Upper lobe of right lung (tissue), 1 donor: ENCODE results near the gene HYCC1. TPM values are rescaled to one million over a fixed set of nuclear protein-coding genes. Genes with fewer than 3 reads are reported as not detected.

Experiments
- ATAC-seq: fragments of 200-7000 bp; cut with Tn5 transposase; one replicate; pipeline ENCODE4 v1.9.1; 2020; ENCODE audit warnings: mild to moderate bottlenecking, moderate library complexity
- DNase-seq: peaks from one replicate; pipeline ENCODE4 v3.0.0-alpha.2; 2020
- H3K27ac ChIP-seq: fragments of 200-600 bp; one replicate; pipeline ENCODE4 v1.8.0; 2022
- H3K27me3 ChIP-seq: fragments of 200-600 bp; one replicate; pipeline ENCODE4 v1.8.0; 2022; ENCODE audit warnings: mild to moderate bottlenecking
- H3K36me3 ChIP-seq: fragments of 200-600 bp; one replicate; pipeline ENCODE4 v1.8.0; 2022
- H3K4me1 ChIP-seq: fragments of 200-600 bp; one replicate; pipeline ENCODE4 v1.8.0; 2022
- H3K4me3 ChIP-seq: fragments of 200-600 bp; one replicate; pipeline ENCODE4 v1.8.0; 2022; ENCODE audit warnings: mild to moderate bottlenecking
- H3K9me3 ChIP-seq: fragments of 200-600 bp; one replicate; pipeline ENCODE4 v1.8.0; 2022
- intact Hi-C: fragments of 100-400 bp; cut with DNase I; formaldehyde crosslinking; loops from one replicate; pipeline ENCODE4 v1.11.0; 2022
- total RNA-seq: library from RNA; stranded (reverse); fragmentation: NEBNext Ultra II Directional; extraction: Animal tissue kit (Norgen Biotek cat#: 25700); gene quantifications from one replicate; pipeline ENCODE4 v1.2.1, GENCODE V29; 2021
- TF ChIP-seq, protein P1 (sequence below): fragments of 200-600 bp; IDR thresholded peaks from one replicate; pipeline ENCODE4 v1.8.0; 2022; ENCODE audit warnings: antibody characterized with exemption
- donor health status: DM: no; HTN: yes; CAD: no; lungs with severe emphysema.

HYCC1 gene
- total RNA-seq, 1 donor from 2014 or later = 47.7 TPM

DNA sequence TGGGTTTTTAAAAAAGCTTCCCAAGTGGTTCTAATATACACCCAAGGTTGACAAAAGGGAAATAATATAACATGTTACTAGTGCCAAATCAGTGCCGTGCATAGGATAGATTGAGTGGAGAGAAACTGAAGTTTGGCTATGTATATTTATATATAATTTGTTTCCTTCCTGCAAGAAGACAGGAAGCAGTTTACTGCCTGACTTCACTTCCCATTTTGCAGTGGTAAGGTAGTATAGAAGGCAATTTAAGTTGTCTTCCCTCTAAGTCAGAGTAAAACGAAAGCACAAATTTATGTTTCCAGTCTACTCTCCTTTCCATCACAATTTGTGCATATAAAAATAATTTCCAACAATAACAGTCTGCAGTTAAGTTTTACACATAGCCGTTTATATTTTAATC, 3.4 kb upstream of the HYCC1 start:
- Histone ChIP-seq H3K9me3 (no peaks in the 10 kb centered on the region), H3K27ac (no peak overlapping the region), H3K4me3 (no peak overlapping the region), H3K4me1 (peaks cover 15% of the 10 kb centered on the region), H3K27me3 (no peaks in the 10 kb centered on the region), H3K36me3 (no peaks in the 10 kb centered on the region)
- intact Hi-C loops = no loop called here
- no peak for ATAC-seq
- TF ChIP-seq, protein P1, sequence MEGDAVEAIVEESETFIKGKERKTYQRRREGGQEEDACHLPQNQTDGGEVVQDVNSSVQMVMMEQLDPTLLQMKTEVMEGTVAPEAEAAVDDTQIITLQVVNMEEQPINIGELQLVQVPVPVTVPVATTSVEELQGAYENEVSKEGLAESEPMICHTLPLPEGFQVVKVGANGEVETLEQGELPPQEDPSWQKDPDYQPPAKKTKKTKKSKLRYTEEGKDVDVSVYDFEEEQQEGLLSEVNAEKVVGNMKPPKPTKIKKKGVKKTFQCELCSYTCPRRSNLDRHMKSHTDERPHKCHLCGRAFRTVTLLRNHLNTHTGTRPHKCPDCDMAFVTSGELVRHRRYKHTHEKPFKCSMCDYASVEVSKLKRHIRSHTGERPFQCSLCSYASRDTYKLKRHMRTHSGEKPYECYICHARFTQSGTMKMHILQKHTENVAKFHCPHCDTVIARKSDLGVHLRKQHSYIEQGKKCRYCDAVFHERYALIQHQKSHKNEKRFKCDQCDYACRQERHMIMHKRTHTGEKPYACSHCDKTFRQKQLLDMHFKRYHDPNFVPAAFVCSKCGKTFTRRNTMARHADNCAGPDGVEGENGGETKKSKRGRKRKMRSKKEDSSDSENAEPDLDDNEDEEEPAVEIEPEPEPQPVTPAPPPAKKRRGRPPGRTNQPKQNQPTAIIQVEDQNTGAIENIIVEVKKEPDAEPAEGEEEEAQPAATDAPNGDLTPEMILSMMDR = no peak
- no peak for DNase-seq

DNA sequence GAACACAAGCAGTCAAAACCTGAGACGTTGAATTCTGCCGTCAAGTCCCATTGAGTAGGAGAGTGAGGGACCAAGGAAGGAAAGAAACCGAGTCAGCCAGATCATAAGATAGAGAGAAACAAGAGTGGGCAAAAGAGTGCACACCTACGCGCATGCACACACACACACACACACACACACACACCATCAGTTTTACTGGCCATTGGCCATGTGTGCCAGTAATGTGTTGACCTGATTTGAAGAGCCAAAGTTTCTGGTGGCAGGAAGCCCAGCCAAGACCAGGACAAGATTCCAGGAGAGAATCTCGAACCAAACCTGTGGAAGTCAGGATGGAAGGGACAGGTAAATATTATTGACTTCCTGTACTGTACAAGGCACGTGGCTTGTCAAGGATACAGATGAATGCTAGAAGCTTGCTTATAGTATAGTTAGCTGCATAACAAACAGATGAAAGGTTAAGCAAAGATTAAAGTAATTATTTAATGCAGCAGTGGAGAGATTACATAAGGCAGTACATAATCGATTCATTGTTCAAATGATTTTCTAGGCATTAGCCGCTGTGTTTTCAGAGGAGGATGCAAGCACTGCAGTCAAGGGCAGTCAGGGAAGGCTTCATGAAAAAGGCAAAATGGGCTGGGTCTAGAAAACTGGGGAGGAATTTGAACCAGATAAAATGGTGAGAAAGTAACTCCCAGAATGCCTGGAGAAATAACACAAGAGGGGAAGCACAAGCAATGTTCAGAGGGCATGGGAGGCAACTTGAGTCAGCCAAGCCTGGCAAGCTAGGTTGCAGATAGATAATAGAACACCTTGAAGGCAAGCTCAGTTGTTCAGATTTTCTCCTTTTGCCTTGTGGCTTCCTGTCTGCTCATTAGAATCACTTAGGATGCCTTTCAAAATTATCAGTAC, 2.7 kb upstream of the HYCC1 start:
- H3K36me3 ChIP-seq = no peaks in the 10 kb centered on the region
- peaks cover 17% of the 10 kb centered on the region for H3K4me1 ChIP-seq
- ATAC-seq (no peak), DNase-seq (no peak)
- no peak overlapping the region for H3K4me3 ChIP-seq
- intact Hi-C loops = no loop called here
- TF ChIP-seq, protein P1 = no peak
- H3K27me3 ChIP-seq = no peaks in the 10 kb centered on the region
- no peaks in the 10 kb centered on the region for H3K9me3 ChIP-seq
- H3K27ac ChIP-seq = no peak overlapping the region

DNA sequence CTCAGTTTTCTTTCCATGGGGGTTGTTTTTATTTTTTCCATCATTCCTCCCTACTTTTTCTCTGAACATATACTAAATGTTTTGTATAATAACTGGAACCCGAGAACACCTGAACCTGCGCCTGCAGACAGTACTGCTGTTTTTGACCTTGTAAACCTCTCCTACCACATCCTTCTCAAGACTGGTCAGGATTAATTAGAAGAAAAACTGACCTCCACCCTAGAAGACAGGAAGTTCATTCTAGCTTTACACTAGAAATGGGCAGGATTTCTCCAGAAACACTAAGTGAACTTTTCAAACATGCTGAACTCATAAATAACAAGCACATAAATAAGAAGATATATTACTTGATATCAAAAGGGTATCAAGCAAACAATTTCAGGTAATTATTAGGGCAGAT, 751 bp upstream of the HYCC1 start:
- intact Hi-C loops = no loop called here
- ATAC-seq = no peak

DNA sequence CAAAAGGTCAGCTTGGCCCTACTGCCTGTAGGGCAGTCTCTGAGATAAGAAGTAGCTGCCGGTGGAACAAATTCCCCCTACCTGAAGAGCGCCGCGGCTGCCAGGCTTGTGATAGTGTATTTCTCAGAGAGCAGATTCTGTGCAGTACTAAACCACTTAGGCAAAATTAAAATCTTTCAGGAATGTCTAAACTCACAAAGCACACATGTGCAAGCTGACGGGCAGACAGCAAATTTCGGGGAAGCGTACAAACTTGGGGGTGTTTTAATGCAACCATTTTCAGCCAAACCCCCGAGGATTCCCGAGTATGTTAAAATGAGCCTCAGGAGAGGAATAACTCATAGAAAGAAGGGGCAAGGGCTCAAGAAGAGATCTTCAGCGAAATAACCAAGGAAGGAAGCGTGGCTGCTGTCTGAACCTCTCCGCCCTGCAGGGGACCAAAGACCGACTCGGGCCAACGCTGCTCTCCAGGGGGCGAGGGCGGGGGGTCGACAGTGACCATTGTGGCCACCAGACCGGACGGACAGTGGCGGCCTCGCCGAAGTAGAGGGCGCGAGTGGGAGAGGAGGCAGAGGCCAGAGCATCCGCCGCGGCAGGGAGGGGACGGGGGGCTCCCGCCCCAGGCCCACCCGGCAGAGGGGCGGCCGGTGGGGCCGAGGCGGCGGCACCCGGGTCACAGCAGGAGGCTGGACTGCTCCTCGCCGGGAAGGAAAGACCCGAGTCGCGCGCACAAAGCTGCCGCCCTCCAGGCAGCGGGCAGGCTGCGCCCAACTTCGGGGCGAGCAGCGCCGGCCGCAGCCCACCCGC, 819 bp downstream of the HYCC1 start:
- Histone ChIP-seq H3K36me3 (no peaks in the 10 kb centered on the region), H3K4me3 (peak overlapping the region; percentile 89), H3K9me3 (no peaks in the 10 kb centered on the region), H3K4me1 (peaks cover 28% of the 10 kb centered on the region), H3K27me3 (no peaks in the 10 kb centered on the region), H3K27ac (peak overlapping the region; percentile 83)
- TF ChIP-seq, protein P1 = no peak
- ATAC-seq (peak; percentile 6), DNase-seq (peak; percentile 67)
- intact Hi-C loops = no loop called here

More for the DNA sequence above, 751 bp upstream of the HYCC1 start:
- Histone ChIP-seq H3K27me3 (no peaks in the 10 kb centered on the region), H3K36me3 (no peaks in the 10 kb centered on the region), H3K4me1 (peaks cover 24% of the 10 kb centered on the region), H3K4me3 (no peak overlapping the region), H3K9me3 (no peaks in the 10 kb centered on the region), H3K27ac (no peak overlapping the region)
- TF ChIP-seq, protein P1 = no peak
- DNase-seq = no peak

DNA sequence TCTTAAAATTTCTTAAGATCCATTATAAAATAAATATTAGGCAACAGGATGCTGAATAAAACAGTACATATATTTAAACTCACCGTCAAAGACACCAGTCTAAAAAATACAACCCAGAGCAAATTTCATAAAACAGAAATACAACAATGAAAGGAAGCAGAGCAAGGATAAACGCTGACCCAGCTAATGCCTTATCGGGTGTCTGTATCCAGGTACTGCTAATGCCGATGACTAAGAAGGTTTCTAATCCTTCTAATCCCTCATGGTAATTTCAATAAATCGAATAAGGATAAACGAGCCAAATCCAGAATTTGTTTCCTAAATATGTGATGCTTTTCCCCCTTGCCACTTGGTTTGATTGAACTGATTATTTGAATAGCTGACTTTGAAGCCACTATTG, 1.7 kb downstream of the HYCC1 start:
- peaks cover 28% of the 10 kb centered on the region for H3K4me1 ChIP-seq
- DNase-seq (no peak), ATAC-seq (no peak)
- no peak overlapping the region for H3K27ac ChIP-seq
- no peaks in the 10 kb centered on the region for H3K36me3 ChIP-seq
- TF ChIP-seq, protein P1 = no peak
- peak overlapping the region; percentile 89 for H3K4me3 ChIP-seq
- intact Hi-C loops = no loop called here
- H3K27me3 ChIP-seq = no peaks in the 10 kb centered on the region
- H3K9me3 ChIP-seq = no peaks in the 10 kb centered on the region
